Measurements from ENCODE around the gene RBP3.

Gene RBP3

GRCh38 chr10:47348138-47348651 is at the start of gene RBP3:
TSS of gene RBP3 (plus strand) at chr10:47348363. CDS start at chr10:47348485, 122 bp downstream.
- CTCF ChIA-PET, result no interaction called here

GRCh38 chr10:47298715-47299114 is 49.4 kb upstream of the RBP3 start:
- TF ChIP-seq CTCF (IDR thresholded peaks at IDR 0.05; ENCODE audit: control extremely low read depth, extremely low read depth, low read depth, missing control alignments), result no peak
- no peak for DNase-seq (ENCODE audit: extremely low spot score)
- CTCF ChIA-PET, result interaction anchor here (2.1 to 2.8 kb wide), 2 partner anchors 12 to 42 kb away, joined by 8 read pairs; no protein-coding TSS in a partner anchor
- POLR2A ChIA-PET, result no interaction called here

More at GRCh38 chr10:47348138-47348651, at the start of gene RBP3:
- TF ChIP-seq CTCF (IDR thresholded peaks at IDR 0.05; ENCODE audit: control extremely low read depth, extremely low read depth, low read depth, missing control alignments), result no peak
- POLR2A ChIA-PET, result no interaction called here
- DNase-seq (ENCODE audit: extremely low spot score), result no peak

GRCh38 chr10:47299611-47300428 is 48.3 kb upstream of the RBP3 start, which contains the start of gene GDF10:
TSS of gene GDF10 (plus strand) at chr10:47300197. CDS start at chr10:47300652, 455 bp downstream.
- CTCF ChIA-PET, result interaction anchor here (1.1 to 2.8 kb wide), 2 partner anchors 9 to 41 kb away, joined by 3 to 8 read pairs; no protein-coding TSS in a partner anchor

GRCh38 chr10:47300429-47300931 is 47.7 kb upstream of the RBP3 start:
- CTCF ChIA-PET, result interaction anchor here (1.1 kb wide), 1 partner anchor 9 kb away, joined by 3 read pairs; no protein-coding TSS in a partner anchor
- no peak for DNase-seq (ENCODE audit: extremely low spot score)
- POLR2A ChIA-PET, result no interaction called here
- no peak for TF ChIP-seq CTCF (IDR thresholded peaks at IDR 0.05; ENCODE audit: control extremely low read depth, extremely low read depth, low read depth, missing control alignments)

More at GRCh38 chr10:47299611-47300428, 48.3 kb upstream of the RBP3 start, which contains the start of gene GDF10:
- no peak for DNase-seq (ENCODE audit: extremely low spot score)
- no peak for TF ChIP-seq CTCF (IDR thresholded peaks at IDR 0.05; ENCODE audit: control extremely low read depth, extremely low read depth, low read depth, missing control alignments)
- POLR2A ChIA-PET, result no interaction called here

GRCh38 chr10:47301833-47302232 is 46.3 kb upstream of the RBP3 start:
- TF ChIP-seq CTCF (IDR thresholded peaks at IDR 0.05; ENCODE audit: control extremely low read depth, extremely low read depth, low read depth, missing control alignments), result no peak
- ChIA-PET CTCF (interaction anchor here (2.2 to 2.4 kb wide), 2 partner anchors 11 to 277 kb away, joined by 7 to 16 read pairs; no protein-coding TSS in a partner anchor), POLR2A (no interaction called here)
- no peak for DNase-seq (ENCODE audit: extremely low spot score)

GRCh38 chr10:47303105-47303504 is 45.1 kb upstream of the RBP3 start:
- DNase-seq (ENCODE audit: extremely low spot score), result no peak
- CTCF ChIA-PET, result interaction anchor here (1.3 to 2.4 kb wide), 4 partner anchors 9 to 279 kb away, joined by 3 to 16 read pairs (median 6); no protein-coding TSS in a partner anchor
- POLR2A ChIA-PET, result interaction anchor here (0.6 kb wide), 1 partner anchor 1322 kb away, joined by 3 read pairs; no protein-coding TSS in a partner anchor
- TF ChIP-seq CTCF (IDR thresholded peaks at IDR 0.05; ENCODE audit: control extremely low read depth, extremely low read depth, low read depth, missing control alignments), result no peak
